Calu3 (cell line): Measurements from ENCODE around the gene HFM1. TPM values are rescaled to one million over a fixed set of nuclear protein-coding genes. Genes with fewer than 3 reads are reported as not detected.
"Not testable (repeated sequence)": the region's sequence is repeated elsewhere in the genome, so short reads cannot be mapped to it uniquely, and the experiment has no call there.

Experiments
- BruUV-seq: library from RNA; stranded (reverse); fragments of 400-500 nt; replicated peaks from 2 replicates; lab custom pipeline; 2021; lab: Mats Ljungman, UMichigan
- CTCF ChIA-PET: fragments of 300-600 bp; sonication (Branson Sonifier 250); formaldehyde crosslinking; loops from one replicate; lab custom pipeline; 2022; ENCODE audit warnings: antibody characterized with exemption; lab: Charles Lee
- DNase-seq: peaks from one replicate; pipeline ENCODE4 v3.0.0; 2022
- H3K27ac Mint-ChIP-seq: one replicate; pipeline ENCODE4 v1.8.0; 2022; ENCODE audit warnings: mixed read lengths; ENCODE audit not compliant: unreplicated experiment
- H3K27me3 Mint-ChIP-seq: one replicate; pipeline ENCODE4 v1.8.0; 2022; ENCODE audit warnings: mixed read lengths; ENCODE audit not compliant: unreplicated experiment
- H3K36me3 Mint-ChIP-seq: one replicate; pipeline ENCODE4 v1.8.0; 2022; ENCODE audit warnings: mild to moderate bottlenecking, moderate library complexity, mixed read lengths; ENCODE audit not compliant: insufficient read depth, unreplicated experiment
- H3K4me1 Mint-ChIP-seq: one replicate; pipeline ENCODE4 v1.8.0; 2022; ENCODE audit warnings: mild to moderate bottlenecking, low read depth, mixed read lengths; ENCODE audit not compliant: unreplicated experiment
- H3K4me3 Mint-ChIP-seq: one replicate; pipeline ENCODE4 v1.8.0; 2022; ENCODE audit warnings: mild to moderate bottlenecking, low read depth, moderate library complexity, mixed read lengths; ENCODE audit not compliant: unreplicated experiment
- H3K9me3 Mint-ChIP-seq: one replicate; pipeline ENCODE4 v1.8.0; 2022; ENCODE audit warnings: low read depth, mixed read lengths; ENCODE audit not compliant: unreplicated experiment
- CTCF ChIP-seq: fragments of 200-600 bp; IDR thresholded peaks from one replicate; pipeline ENCODE4 v1.8.0; 2022; ENCODE audit warnings: antibody characterized with exemption; ENCODE audit not compliant: unreplicated experiment
- intact Hi-C: fragments of 100-400 bp; cut with micrococcal nuclease; formaldehyde crosslinking; loops from one replicate; pipeline ENCODE4 v1.10.0; 2022; ENCODE audit not compliant: unreplicated experiment
- total RNA-seq: library from RNA; stranded (reverse); gene quantifications from 2 replicates; pipeline ENCODE4 v1.2.3, GENCODE V29; 2022

Gene HFM1
- total RNA-seq, 1 experiment from 2014 or later, result not detected

- no TSS peak for BruUV-seq
- H3K36me3 Mint-ChIP-seq, result no peaks in the 10 kb centered on the region
- no peaks in the 10 kb centered on the region for H3K9me3 Mint-ChIP-seq
- CTCF ChIA-PET, result no interaction called here
- H3K27me3 Mint-ChIP-seq, result no peaks in the 10 kb centered on the region
- no peak for TF ChIP-seq CTCF
- H3K27ac Mint-ChIP-seq, result no peak overlapping the region
- no peak overlapping the region for H3K4me3 Mint-ChIP-seq
- DNase-seq, result no peak
- intact Hi-C loops, result no loop called here
- no peaks in the 10 kb centered on the region for H3K4me1 Mint-ChIP-seq
These were observed 22.8 kb downstream of the HFM1 start for GRCh38 chr1:91381844-91382243.

GRCh38 chr1:91374086-91374485 lies 30.6 kb downstream of the HFM1 start:
- TF ChIP-seq CTCF, result no peak
- CTCF ChIA-PET, result no interaction called here
- DNase-seq, result no peak
- H3K27me3 Mint-ChIP-seq, result no peaks in the 10 kb centered on the region
- no peak overlapping the region for H3K27ac Mint-ChIP-seq
- no TSS peak for BruUV-seq
- no peaks in the 10 kb centered on the region for H3K4me1 Mint-ChIP-seq
- H3K9me3 Mint-ChIP-seq, result peaks cover 4% of the 10 kb centered on the region
- intact Hi-C loops, result no loop called here
- H3K4me3 Mint-ChIP-seq, result no peak overlapping the region
- no peaks in the 10 kb centered on the region for H3K36me3 Mint-ChIP-seq

- H3K36me3 Mint-ChIP-seq, BruUV-seq, H3K27ac Mint-ChIP-seq, intact Hi-C loops, H3K4me3 Mint-ChIP-seq, DNase-seq, CTCF ChIA-PET, H3K4me1 Mint-ChIP-seq: not testable (repeated sequence)
- H3K9me3 Mint-ChIP-seq, result peaks cover 11% of the 10 kb centered on the region
- H3K27me3 Mint-ChIP-seq, result peaks cover 12% of the 10 kb centered on the region
These were observed 32.4 kb downstream of the HFM1 start for GRCh38 chr1:91372230-91372629.

DNA sequence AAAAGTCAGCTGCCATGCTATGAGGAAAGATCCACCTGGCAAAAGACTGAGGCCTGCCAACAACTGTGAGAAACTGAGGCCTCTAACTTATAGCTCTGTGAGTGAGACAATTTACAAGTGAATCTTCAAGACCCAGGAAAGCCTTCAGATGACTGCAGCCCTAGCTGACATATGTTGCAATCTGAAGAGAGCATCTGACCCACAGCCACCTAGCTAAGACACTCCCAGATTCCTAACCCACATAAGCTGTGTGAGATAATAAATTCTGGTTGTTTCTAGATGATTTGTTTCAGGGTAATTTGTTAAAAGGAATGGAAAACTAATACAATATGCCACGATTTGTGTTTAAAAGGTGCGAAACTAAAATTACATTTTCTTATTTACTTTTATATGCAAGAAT lies 55.1 kb downstream of the HFM1 start:
- H3K4me3 Mint-ChIP-seq, result no peak overlapping the region
- no TSS peak for BruUV-seq
- CTCF ChIA-PET, result interaction anchor here (0.6 kb wide), 1 partner anchor 892 kb away, joined by 3 read pairs; no protein-coding TSS in a partner anchor
- TF ChIP-seq CTCF, result no peak
- no peaks in the 10 kb centered on the region for H3K4me1 Mint-ChIP-seq
- no peak overlapping the region for H3K27ac Mint-ChIP-seq
- no peak for DNase-seq
- H3K27me3 Mint-ChIP-seq, result no peaks in the 10 kb centered on the region
- no peaks in the 10 kb centered on the region for H3K36me3 Mint-ChIP-seq
- intact Hi-C loops, result no loop called here
- H3K9me3 Mint-ChIP-seq, result no peaks in the 10 kb centered on the region

DNA sequence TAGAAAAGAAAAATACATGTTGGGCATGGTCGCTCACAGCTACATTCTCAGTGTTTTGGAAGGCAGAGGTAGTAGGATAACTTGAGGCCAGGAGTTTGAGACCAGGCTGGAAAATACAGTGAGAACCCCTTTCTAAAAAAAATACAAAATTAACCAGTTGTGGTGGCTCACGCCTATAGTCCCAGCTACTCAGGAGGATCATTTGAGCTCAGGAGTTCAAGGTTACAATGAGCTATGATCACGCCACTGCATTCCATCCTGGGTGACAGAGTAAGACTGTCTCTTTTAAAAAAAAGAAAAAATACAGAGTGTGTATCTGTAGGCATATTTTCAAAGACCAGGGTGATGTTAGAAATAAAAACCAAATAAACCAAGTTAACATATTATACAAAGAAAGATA lies 57.8 kb downstream of the HFM1 start:
- Mint-ChIP-seq H3K36me3 (no peaks in the 10 kb centered on the region), H3K27me3 (peaks cover 3% of the 10 kb centered on the region), H3K4me1 (no peaks in the 10 kb centered on the region), H3K4me3 (no peak overlapping the region), H3K27ac (no peak overlapping the region), H3K9me3 (no peaks in the 10 kb centered on the region)
- no peak for DNase-seq
- BruUV-seq, result no TSS peak
- no peak for TF ChIP-seq CTCF
- intact Hi-C loops, result no loop called here
- CTCF ChIA-PET, result no interaction called here
